HFF-Myc (cell line): ENCODE measurements around the gene PHLPP1.

ENCODE experiments used
- DNase-seq: peaks from one replicate; pipeline ENCODE4 v3.0.0-alpha.2; 2011; ENCODE audit warnings: low read depth; ENCODE audit errors: extremely low read depth
- H3K4me3 ChIP-seq: replicated peaks from 2 replicates; pipeline ENCODE4 v1.5.1; 2011; ENCODE audit warnings: low read depth, mild to moderate bottlenecking, control low read depth, low read length
- TF ChIP-seq, protein P1 (sequence below): IDR thresholded peaks from 2 replicates; pipeline ENCODE4 v1.5.1; 2012; ENCODE audit warnings: mild to moderate bottlenecking, low read depth, low read length, control low read depth; ENCODE audit errors: missing control alignments

Gene PHLPP1

GRCh38 chr18:62763101-62763521 lies 47.8 kb downstream of the PHLPP1 start:
- no peak for DNase-seq
- no peak overlapping the region for H3K4me3 ChIP-seq
- TF ChIP-seq, protein P1, sequence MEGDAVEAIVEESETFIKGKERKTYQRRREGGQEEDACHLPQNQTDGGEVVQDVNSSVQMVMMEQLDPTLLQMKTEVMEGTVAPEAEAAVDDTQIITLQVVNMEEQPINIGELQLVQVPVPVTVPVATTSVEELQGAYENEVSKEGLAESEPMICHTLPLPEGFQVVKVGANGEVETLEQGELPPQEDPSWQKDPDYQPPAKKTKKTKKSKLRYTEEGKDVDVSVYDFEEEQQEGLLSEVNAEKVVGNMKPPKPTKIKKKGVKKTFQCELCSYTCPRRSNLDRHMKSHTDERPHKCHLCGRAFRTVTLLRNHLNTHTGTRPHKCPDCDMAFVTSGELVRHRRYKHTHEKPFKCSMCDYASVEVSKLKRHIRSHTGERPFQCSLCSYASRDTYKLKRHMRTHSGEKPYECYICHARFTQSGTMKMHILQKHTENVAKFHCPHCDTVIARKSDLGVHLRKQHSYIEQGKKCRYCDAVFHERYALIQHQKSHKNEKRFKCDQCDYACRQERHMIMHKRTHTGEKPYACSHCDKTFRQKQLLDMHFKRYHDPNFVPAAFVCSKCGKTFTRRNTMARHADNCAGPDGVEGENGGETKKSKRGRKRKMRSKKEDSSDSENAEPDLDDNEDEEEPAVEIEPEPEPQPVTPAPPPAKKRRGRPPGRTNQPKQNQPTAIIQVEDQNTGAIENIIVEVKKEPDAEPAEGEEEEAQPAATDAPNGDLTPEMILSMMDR = no peak

DNA sequence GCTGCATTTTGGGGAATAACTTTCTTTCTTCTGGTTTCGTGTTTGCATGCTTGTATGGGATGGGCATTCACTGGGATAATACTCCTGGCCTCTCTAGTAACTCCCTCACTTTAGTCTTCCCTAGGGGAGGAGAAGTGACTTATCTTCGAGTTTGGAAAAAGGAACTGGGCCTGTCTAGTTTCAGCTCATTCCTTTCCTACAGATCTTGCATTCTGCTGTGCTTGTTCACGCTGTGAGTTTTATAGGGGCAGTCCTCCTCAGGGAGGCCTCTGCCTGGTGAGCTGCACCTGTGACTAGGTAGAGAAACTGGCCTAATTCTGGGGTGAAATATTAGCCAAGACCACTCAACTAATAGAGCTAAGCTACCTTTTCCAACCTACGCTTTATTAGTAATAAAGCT lies 50.9 kb downstream of the PHLPP1 start:
- DNase-seq = no peak
- no peak overlapping the region for H3K4me3 ChIP-seq
- TF ChIP-seq, protein P1 = no peak

- H3K4me3 ChIP-seq = no peak overlapping the region
- DNase-seq = no peak
- TF ChIP-seq, protein P1 = no peak
Observed at GRCh38 chr18:62767321-62767720, 52.0 kb downstream of the PHLPP1 start.

- no peak overlapping the region for H3K4me3 ChIP-seq
- DNase-seq = no peak
- TF ChIP-seq, protein P1 = no peak
Observed at GRCh38 chr18:62767836-62768557, 52.7 kb downstream of the PHLPP1 start.

- no peak overlapping the region for H3K4me3 ChIP-seq
- TF ChIP-seq, protein P1 = no peak
- DNase-seq = no peak
Observed at GRCh38 chr18:62768558-62768943, 53.2 kb downstream of the PHLPP1 start.

DNA sequence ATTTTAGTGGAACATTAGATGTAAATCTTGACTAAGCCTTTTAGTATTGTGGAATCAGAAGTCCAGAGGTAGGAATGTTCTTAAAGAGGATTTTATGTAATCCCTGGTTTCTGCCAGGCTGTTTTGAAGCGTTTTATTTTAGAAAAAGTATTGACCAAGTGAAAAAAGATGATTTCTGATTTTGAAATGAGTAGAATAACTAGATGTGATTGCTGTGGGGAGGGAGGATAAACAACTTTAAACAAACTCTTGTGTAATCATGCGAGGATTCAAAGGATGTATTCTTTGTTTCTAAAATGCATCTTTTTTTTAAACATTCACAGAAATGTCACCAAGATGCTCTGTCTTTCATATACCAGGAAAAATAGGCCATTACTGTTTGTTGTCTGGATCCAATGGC lies 53.9 kb downstream of the PHLPP1 start:
- TF ChIP-seq, protein P1 = no peak

GRCh38 chr18:62771494-62772270 lies 56.3 kb downstream of the PHLPP1 start:
- no peak overlapping the region for H3K4me3 ChIP-seq
- TF ChIP-seq, protein P1 = no peak
- DNase-seq = no peak

More for the DNA sequence above, 53.9 kb downstream of the PHLPP1 start:
- H3K4me3 ChIP-seq = no peak overlapping the region
- no peak for DNase-seq
